CD4-positive, alpha-beta T cell treated with Interleukin-12 subunit alpha and Interleukin-12 subunit beta, for 1 hour (primary cell): ENCODE results near the gene CFHR2.

ENCODE experiments used
- DNase-seq: peaks from one replicate; pipeline ENCODE4 v3.0.0-alpha.2; 2020

The CFHR2 gene

GRCh38 chr1:197003132-197003531 lies 59.6 kb downstream of the CFHR2 start:
- no peak for DNase-seq

- DNase-seq, result no peak
These were observed 65.3 kb downstream of the CFHR2 start for GRCh38 chr1:197008861-197009260.
